Heart right ventricle (tissue), 16 donors: Measurements from ENCODE around the gene RTKN2. TPM values are rescaled to one million over a fixed set of nuclear protein-coding genes. Genes with fewer than 3 reads are reported as not detected.
"Not testable (repeated sequence)": the region's sequence is repeated elsewhere in the genome, so short reads cannot be mapped to it uniquely, and the experiment has no call there.

ENCODE experiments used
- ATAC-seq, 8 donors: fragments of 200-7000 bp; cut with Tn5 transposase; one replicate each; pipeline ENCODE4 v1.9.1; 2020; ENCODE audit warnings: mild to moderate bottlenecking in 8 of 8, moderate library complexity in 8 of 8, moderate number of reproducible peaks in 1 of 8
- DNase-seq, 2 donors: peaks; one replicate each; pipeline ENCODE4 v3.0.0-alpha.2; 2020
- H3K27ac ChIP-seq, 10 donors: fragments of 200-600 bp; sonication (generic) in 2 of 10; one replicate each; pipeline versions ENCODE4 v1.5.0 to v1.8.0; 2020 to 2022; ENCODE audit warnings: mild to moderate bottlenecking in 3 of 10
- H3K27me3 ChIP-seq, 7 donors: fragments of 200-600 bp; one replicate each; pipeline ENCODE4 v1.8.0; 2021 to 2022; ENCODE audit warnings: mild to moderate bottlenecking in 2 of 7
- H3K36me3 ChIP-seq, 9 donors: fragments of 200-600 bp; sonication (generic) in 1 of 9; one replicate each; pipeline versions ENCODE4 v1.5.0 to v1.8.0; 2020 to 2022; ENCODE audit warnings: mild to moderate bottlenecking in 2 of 9
- H3K4me1 ChIP-seq, 9 donors: fragments of 200-600 bp; sonication (generic) in 1 of 9; one replicate each; pipeline versions ENCODE4 v1.5.0 to v1.8.0; 2020 to 2022; ENCODE audit warnings: mild to moderate bottlenecking in 4 of 9
- H3K4me3 ChIP-seq, 10 donors: fragments of 200-600 bp; sonication (generic) in 2 of 10; one replicate each; pipeline versions ENCODE4 v1.5.0 to v1.8.0; 2020 to 2022; ENCODE audit warnings: mild to moderate bottlenecking in 7 of 10, moderate library complexity in 2 of 10
- H3K9me3 ChIP-seq, 11 donors: fragments of 200-600 bp in 10 of 11; sonication (generic) in 2 of 11; one replicate each; pipeline versions ENCODE4 v1.5.0 to v1.8.0; 2013 to 2022; ENCODE audit warnings: mild to moderate bottlenecking in 2 of 11, control low read depth in 1 of 11, moderate library complexity in 1 of 11
- CTCF ChIP-seq, 9 donors: fragments of 200-600 bp; sonication (generic) in 2 of 9; IDR thresholded peaks; one replicate each; pipeline versions ENCODE4 v1.5.0 to v1.8.0; 2021 to 2022; ENCODE audit warnings: antibody characterized with exemption in 9 of 9, mild to moderate bottlenecking in 5 of 9, moderate library complexity in 1 of 9
- WGBS, 2 donors: extraction: QIAGEN DNeasy Blood & Tissue Kit; methylation state at CpG; one replicate each; pipeline ENCODE4 v1.1.7; 2013; ENCODE audit warnings: inconsistent platforms in 1 of 2; 5-methylcytosine and 5-hydroxymethylcytosine counted together
- intact Hi-C, 10 donors: fragments of 100-400 bp; cut with DNase I; formaldehyde crosslinking; loops; one replicate each; pipeline versions ENCODE4 v1.11.1 to v1.14.2; 2022
- polyA plus RNA-seq, 2 donors: library from polyadenylated mRNA; stranded (reverse); fragments of 200-250 nt; gene quantifications; one replicate each; pipeline ENCODE4 v1.2.3, GENCODE V29; 2013
- total RNA-seq, 10 donors: library from RNA; stranded (reverse); fragmentation: NEBNext Ultra II Directional in 3 of 10; extraction: Animal tissue kit (Norgen Biotek cat#: 25700) in 3 of 10; gene quantifications; one replicate each; pipeline versions ENCODE4 v1.2.1 to v1.2.4, GENCODE V29; 2021 to 2023
- donor health status: Arrhythmogenic right ventricular cardiomyopathy.
- donor health status: ischemic (EF 13 %, LVEDD 7.1; RV severe dilation, severe dysfunction).
- donor health status: healthy with polysubstance abuse.
- donor health status: DM: no; HTN: yes; CAD: no.
- donor health status: DM: no; HTN: no; CAD: no.
- donor health status: ischemic (EF 25% LVEDD 6.9; RV normal size, moderate dysfunction).
- donor health status: ischemic (EF 25% LVEDD 5.7; RV mildly dilated, moderate dysfunction).
- donor health status: healthy.
- donor health status: DM: yes; HTN: yes; CAD: no.
- donor health status: Ischemic cardiomyopathy.
- donor health status: ischemic (EF 35%, LVEDD 5.7; RV mildly dilated, moderate dysfunction).
- donor health status: nonischemic (EF 11% LVEDD 7.7; RV severe dilation, severe dysfunction).
- donor health status: DM: yes; HTN: yes; CAD: no.
- donor health status: PGD.
- donor health status: ischemic (EF 29% LVEDD 5.4; RV normal size, mild dysfunction).
- donor health status: nonischemic (EF 23%, LVEDD 6.1; RV moderate dilation, normal function).

The RTKN2 gene
- total and polyA plus RNA-seq, 12 donors = 0.01 to 0.30 (median 0.14) TPM; not detected in 4

GRCh38 chr10:62302760-62303159 lies 34.1 kb upstream of the RTKN2 start:
- Histone ChIP-seq H3K36me3 (no peaks in the 10 kb centered on the region), H3K27ac (no peak overlapping the region), H3K9me3 (peaks cover 0 to 7% (median 0%) of the 10 kb centered on the region in 11 donors), H3K4me1 (peaks cover 0 to 4% (median 0%) of the 10 kb centered on the region in 9 donors), H3K4me3 (no peak overlapping the region), H3K27me3 (peaks cover 0 to 11% (median 0%) of the 10 kb centered on the region in 7 donors)
- no peak for TF ChIP-seq CTCF (IDR thresholded peaks at IDR 0.05)
- 83 to 87% methylated on average over 4 of the region's 4 CpGs for WGBS, 2 donors
- intact Hi-C loops = no loop called here
- no peak for DNase-seq
- no peak for ATAC-seq

DNA sequence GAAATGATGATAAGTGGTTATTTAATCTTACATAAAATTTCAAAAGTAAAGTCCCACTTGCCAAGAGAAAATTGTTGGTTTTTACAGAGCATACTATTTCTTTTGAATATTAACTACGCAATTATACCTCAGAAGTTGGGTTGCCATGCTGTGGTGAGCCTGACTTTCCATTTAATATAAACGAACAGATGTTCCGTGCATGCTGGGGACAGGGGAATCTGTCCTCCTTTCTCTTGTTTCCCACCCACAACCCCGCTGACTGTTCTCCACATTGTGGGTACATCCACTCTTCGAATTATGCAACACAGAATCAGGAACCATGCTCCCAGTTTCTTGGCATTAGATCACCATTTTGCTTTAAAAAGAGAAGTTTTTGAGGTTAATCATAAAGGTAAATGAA lies 29.2 kb upstream of the RTKN2 start:
- no peak overlapping the region for H3K4me3 ChIP-seq

DNA sequence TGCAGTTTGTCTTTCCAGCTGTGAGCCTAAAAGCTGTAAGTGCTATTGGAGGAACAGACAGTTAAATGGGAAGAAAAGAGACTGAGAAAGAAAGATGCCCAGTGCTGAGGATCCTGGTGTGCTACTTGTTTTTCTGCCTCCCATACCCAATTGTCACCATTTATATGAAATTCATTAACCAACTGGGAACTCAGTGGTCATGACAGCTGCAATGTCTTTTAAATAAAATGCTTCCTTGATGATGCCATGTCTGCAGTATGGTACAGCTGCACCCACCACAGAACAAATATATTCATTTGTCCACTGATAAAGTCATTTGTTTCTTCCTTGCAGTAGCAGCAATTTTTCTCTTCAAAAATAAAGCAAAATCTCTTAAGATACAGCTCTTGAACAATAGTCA lies 15.6 kb upstream of the RTKN2 start:
- no peak for TF ChIP-seq CTCF (IDR thresholded peaks at IDR 0.05)
- no peak overlapping the region for H3K27ac ChIP-seq
- DNase-seq = no peak
- no peaks in the 10 kb centered on the region for H3K9me3 ChIP-seq
- peaks cover 0 to 3% (median 0%) of the 10 kb centered on the region in 7 donors for H3K27me3 ChIP-seq
- intact Hi-C loops = no loop called here
- no peak overlapping the region for H3K4me3 ChIP-seq
- no peaks in the 10 kb centered on the region for H3K36me3 ChIP-seq
- H3K4me1 ChIP-seq = no peaks in the 10 kb centered on the region
- no peak for ATAC-seq

More for the DNA sequence above, 29.2 kb upstream of the RTKN2 start:
- Histone ChIP-seq H3K27ac (no peak overlapping the region), H3K36me3 (no peaks in the 10 kb centered on the region), H3K27me3 (peaks cover 0 to 5% (median 0%) of the 10 kb centered on the region in 7 donors), H3K4me1 (no peaks in the 10 kb centered on the region), H3K9me3 (peaks cover 0 to 7% (median 0%) of the 10 kb centered on the region in 11 donors)
- ATAC-seq (no peak), DNase-seq (no peak)
- TF ChIP-seq CTCF (IDR thresholded peaks at IDR 0.05) = no peak
- intact Hi-C loops = no loop called here
- 73% methylated on average over 5 of the region's 5 CpGs for WGBS, 2 donors

DNA sequence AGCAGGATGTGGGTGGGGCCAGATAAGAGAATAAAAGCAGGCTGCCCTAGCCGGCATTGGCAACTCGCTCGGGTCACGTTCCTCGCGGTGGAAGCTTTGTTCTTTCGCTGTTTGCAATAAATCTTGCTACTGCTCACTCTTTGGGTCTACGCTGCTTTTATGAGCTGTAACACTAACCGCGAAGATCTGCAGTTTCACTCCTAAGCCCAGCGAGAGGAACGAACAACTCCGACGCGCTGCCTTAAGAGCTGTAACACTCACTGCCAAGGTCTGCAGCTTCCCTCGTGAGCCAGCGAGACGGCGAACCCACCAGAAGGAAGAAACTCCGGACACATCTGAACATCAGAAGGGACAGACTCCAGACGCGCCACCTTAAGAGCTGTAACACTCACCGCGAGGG lies 12.7 kb upstream of the RTKN2 start:
- H3K9me3 ChIP-seq, H3K36me3 ChIP-seq, H3K27me3 ChIP-seq, H3K27ac ChIP-seq, DNase-seq, H3K4me1 ChIP-seq, ATAC-seq, intact Hi-C loops, H3K4me3 ChIP-seq: not testable (repeated sequence)
- WGBS, 2 donors = 94 to 95% methylated on average over 24 of the region's 24 CpGs

DNA sequence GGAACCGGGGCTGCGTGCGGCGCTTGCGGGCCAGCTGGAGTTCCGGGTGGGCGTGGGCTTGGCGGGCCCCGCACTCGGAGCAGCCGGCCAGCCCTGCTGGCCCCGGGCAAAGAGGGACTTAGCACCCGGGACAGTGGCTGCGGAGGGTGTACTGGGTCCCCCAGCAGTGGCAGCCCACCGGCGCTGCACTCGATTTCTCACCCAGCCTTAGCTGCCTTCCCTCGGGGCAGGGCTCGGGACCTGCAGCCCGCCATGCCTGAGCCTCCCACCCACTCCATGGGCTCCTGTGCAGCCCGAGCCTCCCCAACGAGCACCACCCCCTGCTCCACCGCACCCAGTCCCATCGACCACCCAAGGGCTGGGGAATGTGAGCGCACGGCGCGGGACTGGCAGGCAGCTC lies 11.7 kb upstream of the RTKN2 start:
- not testable (repeated sequence) for H3K9me3 ChIP-seq

More for the DNA sequence above, 11.7 kb upstream of the RTKN2 start:
- H3K27me3 ChIP-seq, H3K36me3 ChIP-seq, H3K4me3 ChIP-seq, intact Hi-C loops, H3K27ac ChIP-seq, DNase-seq, H3K4me1 ChIP-seq, ATAC-seq: not testable (repeated sequence)
- 92 to 95% methylated on average over 15 to 28 of the region's 28 CpGs for WGBS, 2 donors
